Activated B cell treated with CpG ODN at 0.5 μM for 24 hours (primary cell): Measurements from ENCODE around the gene GPRIN3. TPM values are rescaled to one million over a fixed set of nuclear protein-coding genes. Genes with fewer than 3 reads are reported as not detected.
A peak's percentile ranks its signal among the peaks of the same experiment; 100 is the strongest.

ENCODE experiments used
- ATAC-seq: fragments of 200-7000 bp; cut with Tn5 transposase; one replicate; pipeline ENCODE4 v1.10.0; 2021; ENCODE audit warnings: low read depth, mild to moderate bottlenecking, moderate library complexity
- CTCF ChIA-PET: fragments of 350-600 bp; sonication (Branson Sonifier 250); formaldehyde crosslinking; loops from one replicate; lab custom pipeline; 2021; ENCODE audit warnings: antibody characterized with exemption; lab: Charles Lee
- POLR2A ChIA-PET: fragments of 350-600 bp; sonication (Branson Sonifier 250); formaldehyde crosslinking; loops from one replicate; lab custom pipeline; 2021; ENCODE audit warnings: antibody characterized with exemption; lab: Charles Lee
- DNase-seq: peaks from one replicate; pipeline ENCODE4 v3.0.0; 2022
- H3K27ac Mint-ChIP-seq: one replicate; pipeline ENCODE4 v1.8.0; 2020; ENCODE audit warnings: mixed read lengths
- H3K27me3 Mint-ChIP-seq: one replicate; pipeline ENCODE4 v1.8.0; 2021; ENCODE audit warnings: mixed read lengths
- H3K36me3 Mint-ChIP-seq: one replicate; pipeline ENCODE4 v1.8.0; 2021; ENCODE audit warnings: low read depth, mixed read lengths
- H3K4me1 Mint-ChIP-seq: one replicate; pipeline ENCODE4 v1.8.0; 2021; ENCODE audit warnings: mixed read lengths
- H3K4me3 Mint-ChIP-seq: one replicate; pipeline ENCODE4 v1.8.0; 2020; ENCODE audit warnings: mild to moderate bottlenecking, mixed read lengths
- H3K9me3 Mint-ChIP-seq: one replicate; pipeline ENCODE4 v1.8.0; 2020; ENCODE audit warnings: mixed read lengths
- CTCF ChIP-seq: fragments of 200-600 bp; IDR thresholded peaks from one replicate; pipeline ENCODE4 v1.8.0; 2022; ENCODE audit warnings: antibody characterized with exemption, mild to moderate bottlenecking
- intact Hi-C: fragments of 100-400 bp; cut with micrococcal nuclease; formaldehyde crosslinking; loops from one replicate; pipeline ENCODE4 v1.15.1; 2024
- total RNA-seq: library from RNA; stranded (reverse); gene quantifications from 2 replicates; pipeline ENCODE4 v1.2.3, GENCODE V29; 2022

GPRIN3 gene
- total RNA-seq, 1 donor from 2014 or later, result 1.8 TPM

DNA sequence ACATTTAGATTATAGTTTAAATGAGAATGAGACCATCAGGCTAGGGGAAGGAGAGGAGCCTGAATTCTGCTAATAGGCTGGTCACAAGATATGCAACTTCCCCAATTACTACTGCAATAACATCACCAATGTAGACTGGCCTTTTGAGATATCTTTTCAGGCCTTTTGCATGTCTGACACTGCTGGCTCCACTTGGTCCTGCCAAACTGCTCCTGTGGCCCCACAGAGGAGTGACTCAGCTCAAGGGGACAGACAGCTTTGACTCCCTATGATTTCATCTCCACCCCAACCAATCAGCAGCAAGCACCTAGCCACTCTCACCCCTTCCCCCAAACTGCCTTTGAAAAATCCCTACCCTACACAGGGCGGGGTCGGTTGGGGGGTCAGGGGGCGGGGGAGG, 22.8 kb downstream of the GPRIN3 start:
- intact Hi-C loops, result loop anchor here (2.0 to 5.0 kb wide), 2 partner anchors 14 to 37 kb away; no protein-coding TSS in a partner anchor
- no peak overlapping the region for H3K27ac Mint-ChIP-seq
- H3K4me1 Mint-ChIP-seq, result peaks cover 32% of the 10 kb centered on the region
- no peak for TF ChIP-seq CTCF
- ChIA-PET POLR2A (interaction anchor here (0.9 kb wide), 1 partner anchor 14 kb away, joined by 3 read pairs; no protein-coding TSS in a partner anchor), CTCF (interaction anchor here (1.1 kb wide), 1 partner anchor 29 kb away, joined by 3 read pairs; no protein-coding TSS in a partner anchor)
- H3K4me3 Mint-ChIP-seq, result peak overlapping the region; percentile 47
- no peaks in the 10 kb centered on the region for H3K36me3 Mint-ChIP-seq
- DNase-seq, result no peak
- peaks cover 2% of the 10 kb centered on the region for H3K27me3 Mint-ChIP-seq
- ATAC-seq, result peak; percentile 46
- no peaks in the 10 kb centered on the region for H3K9me3 Mint-ChIP-seq

DNA sequence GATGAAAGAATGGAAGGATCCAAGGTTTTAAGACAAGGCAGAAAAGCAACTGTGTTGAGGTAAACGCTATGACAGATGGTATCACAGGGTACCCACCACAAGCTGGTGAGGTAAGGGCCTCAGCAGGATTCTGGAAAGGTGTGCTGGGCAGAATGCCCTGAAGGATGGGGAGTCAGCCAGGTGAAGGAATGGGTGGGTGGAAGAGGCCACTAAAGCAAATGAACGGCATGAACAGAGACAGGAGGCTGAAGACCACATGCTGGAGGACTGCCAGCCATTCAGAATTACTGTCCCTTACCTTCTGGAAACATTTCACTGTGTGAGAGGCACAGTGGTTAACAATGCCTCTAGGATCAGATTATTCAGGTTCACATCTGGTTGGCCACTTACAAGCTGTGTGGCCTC, 23.6 kb downstream of the GPRIN3 start:
- Mint-ChIP-seq H3K4me3 (no peak overlapping the region), H3K36me3 (no peaks in the 10 kb centered on the region), H3K27me3 (peaks cover 2% of the 10 kb centered on the region), H3K27ac (peak overlapping the region; percentile 42), H3K9me3 (no peaks in the 10 kb centered on the region), H3K4me1 (peaks cover 30% of the 10 kb centered on the region)
- no peak for DNase-seq
- no peak for ATAC-seq
- POLR2A ChIA-PET, result interaction anchor here (0.7 to 0.9 kb wide), 2 partner anchors 15 to 24 kb away, joined by 3 read pairs; partner anchors contain the start of gene GPRIN3
- TF ChIP-seq CTCF, result no peak
- intact Hi-C loops, result loop anchor here (2.0 kb wide), 1 partner anchor 15 kb away; no protein-coding TSS in a partner anchor
- CTCF ChIA-PET, result interaction anchor here (1.1 kb wide), 2 partner anchors 14 to 28 kb away, joined by 3 read pairs; no protein-coding TSS in a partner anchor

DNA sequence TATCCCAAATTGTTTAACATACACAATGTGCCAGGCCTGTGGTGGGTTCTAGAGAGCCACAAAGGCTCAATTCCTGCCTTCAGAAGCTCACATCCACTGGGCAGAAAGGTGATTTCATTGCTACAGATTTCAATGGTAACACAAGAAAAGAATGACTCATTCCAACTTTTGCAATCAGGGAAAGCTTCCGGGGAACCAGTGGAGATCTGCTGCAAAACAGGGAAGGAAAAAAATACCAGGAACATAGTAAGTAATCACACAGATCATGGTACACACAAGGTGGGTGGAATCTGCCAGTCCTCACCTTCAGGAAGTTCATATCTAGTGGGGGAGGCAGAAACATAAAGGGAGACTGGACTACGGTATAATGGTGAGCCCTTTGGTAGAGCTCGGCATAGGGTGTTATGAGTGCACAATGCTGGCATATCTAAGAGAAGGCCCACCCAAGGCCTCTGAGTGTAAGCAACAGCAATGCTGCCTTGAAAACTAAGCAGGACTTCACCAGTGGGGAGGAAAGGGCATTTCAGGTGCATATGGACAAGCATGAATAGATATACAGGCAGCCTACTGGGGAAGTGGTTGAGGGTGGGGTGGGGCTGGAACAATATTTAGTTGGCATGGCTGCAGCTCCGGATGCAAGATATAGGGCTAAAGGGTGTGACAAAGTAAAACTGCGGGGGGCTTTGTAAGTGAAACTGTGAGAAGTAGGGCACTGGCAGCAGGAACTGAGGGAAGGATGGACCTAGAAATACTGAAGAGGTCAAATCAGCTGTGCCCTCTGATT, 24.2 kb downstream of the GPRIN3 start:
- Mint-ChIP-seq H3K36me3 (no peaks in the 10 kb centered on the region), H3K27ac (peak overlapping the region; percentile 19), H3K27me3 (peaks cover 2% of the 10 kb centered on the region), H3K4me1 (peaks cover 30% of the 10 kb centered on the region), H3K9me3 (no peaks in the 10 kb centered on the region), H3K4me3 (peak overlapping the region; percentile 25)
- intact Hi-C loops, result loop anchor here (2.0 kb wide), 1 partner anchor 15 kb away; no protein-coding TSS in a partner anchor
- POLR2A ChIA-PET, result interaction anchor here (0.8 kb wide), 1 partner anchor 41 kb away, joined by 5 read pairs; no protein-coding TSS in a partner anchor
- no peak for TF ChIP-seq CTCF
- CTCF ChIA-PET, result interaction anchor here (1.1 kb wide), 1 partner anchor 15 kb away, joined by 3 read pairs; no protein-coding TSS in a partner anchor
- ATAC-seq, result peak; percentile 70
- DNase-seq, result no peak

DNA sequence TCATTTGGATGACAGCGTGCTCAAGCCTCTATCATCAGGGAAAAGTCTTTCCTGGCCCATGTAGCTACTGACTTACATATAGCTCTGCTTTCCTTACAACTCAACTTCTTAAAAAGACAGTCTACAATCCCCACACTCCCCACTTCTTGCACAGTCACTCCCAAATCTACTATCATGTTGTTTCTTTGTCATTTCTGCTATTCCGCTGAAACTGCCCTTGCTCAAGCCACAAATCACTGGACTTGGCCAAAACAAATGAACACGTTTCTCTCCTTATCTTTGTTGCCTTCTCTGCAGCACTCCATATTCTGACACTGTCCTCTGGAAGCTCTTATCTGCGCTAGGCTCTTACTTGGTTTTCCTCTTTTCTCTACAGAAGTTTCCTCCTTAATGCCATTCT, 28.2 kb downstream of the GPRIN3 start:
- TF ChIP-seq CTCF, result no peak
- Mint-ChIP-seq H3K4me3 (no peak overlapping the region), H3K27me3 (no peaks in the 10 kb centered on the region), H3K36me3 (no peaks in the 10 kb centered on the region), H3K4me1 (peaks cover 13% of the 10 kb centered on the region), H3K9me3 (no peaks in the 10 kb centered on the region), H3K27ac (no peak overlapping the region)
- intact Hi-C loops, result no loop called here
- no peak for ATAC-seq
- CTCF ChIA-PET, result no interaction called here
- no peak for DNase-seq
- POLR2A ChIA-PET, result no interaction called here

DNA sequence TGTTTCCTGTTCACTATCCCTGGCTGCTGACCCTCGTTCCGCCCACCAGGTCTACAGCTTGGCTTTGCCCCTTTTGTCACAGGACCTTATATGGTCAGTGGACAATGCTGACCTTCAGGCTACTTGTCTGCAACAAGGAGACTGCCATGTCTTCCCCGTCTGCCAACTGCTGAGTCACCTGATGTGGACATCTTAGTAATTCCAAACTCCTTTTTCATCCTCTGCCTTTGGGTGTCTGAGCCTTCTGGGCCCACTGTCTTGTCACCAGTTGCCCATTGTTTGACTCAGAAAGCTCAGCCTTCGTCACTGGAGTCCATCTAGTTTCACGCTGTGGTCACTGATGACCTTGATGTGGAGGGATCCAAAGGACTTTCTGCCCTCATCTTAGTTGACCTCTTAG, 30.2 kb downstream of the GPRIN3 start:
- POLR2A ChIA-PET, result no interaction called here
- Mint-ChIP-seq H3K27ac (no peak overlapping the region), H3K4me1 (no peaks in the 10 kb centered on the region), H3K27me3 (no peaks in the 10 kb centered on the region), H3K9me3 (no peaks in the 10 kb centered on the region), H3K36me3 (no peaks in the 10 kb centered on the region), H3K4me3 (no peak overlapping the region)
- DNase-seq (no peak), ATAC-seq (no peak)
- intact Hi-C loops, result no loop called here
- no peak for TF ChIP-seq CTCF
- CTCF ChIA-PET, result no interaction called here
